Nephron progenitor cell (in vitro differentiated cells): ENCODE results near the gene ESAM.

Experiments used
- DNase-seq: peaks from one replicate; pipeline ENCODE4 v3.0.0; 2021
- H3K27ac Mint-ChIP-seq: 2 replicates; pipeline ENCODE4 v1.8.0; 2021; ENCODE audit warnings: mild to moderate bottlenecking, moderate library complexity, mixed read lengths
- H3K27me3 Mint-ChIP-seq: 2 replicates; pipeline ENCODE4 v1.8.0; 2021; ENCODE audit warnings: mild to moderate bottlenecking, low read depth, mixed read lengths; ENCODE audit not compliant: poor library complexity
- H3K36me3 Mint-ChIP-seq: 2 replicates; pipeline ENCODE4 v1.8.0; 2021; ENCODE audit warnings: low read depth, mixed read lengths
- H3K4me1 Mint-ChIP-seq: 2 replicates; pipeline ENCODE4 v1.8.0; 2021; ENCODE audit warnings: mixed read lengths
- H3K4me3 Mint-ChIP-seq: 2 replicates; pipeline ENCODE4 v1.8.0; 2021; ENCODE audit warnings: mild to moderate bottlenecking, moderate library complexity, mixed read lengths
- H3K9me3 Mint-ChIP-seq: 2 replicates; pipeline ENCODE4 v1.8.0; 2021; ENCODE audit warnings: mild to moderate bottlenecking, moderate library complexity, mixed read lengths
- CTCF ChIP-seq: fragments of 200-600 bp; sonication (generic); IDR thresholded peaks from 2 replicates; pipeline ENCODE4 v1.5.0; 2021; ENCODE audit warnings: antibody characterized with exemption

ESAM gene

GRCh38 chr11:124756753-124757227, 5.3 kb downstream of the ESAM start:
- peaks cover 52% of the 10 kb centered on the region for H3K4me1 Mint-ChIP-seq
- H3K27ac Mint-ChIP-seq = no peak overlapping the region
- H3K4me3 Mint-ChIP-seq = no peak overlapping the region
- DNase-seq = no peak
- TF ChIP-seq CTCF = no peak
- H3K36me3 Mint-ChIP-seq = no peaks in the 10 kb centered on the region
- H3K27me3 Mint-ChIP-seq = peaks cover 100% of the 10 kb centered on the region
- H3K9me3 Mint-ChIP-seq = no peaks in the 10 kb centered on the region

GRCh38 chr11:124756033-124756752, 5.9 kb downstream of the ESAM start:
- peaks cover 46% of the 10 kb centered on the region for H3K4me1 Mint-ChIP-seq

GRCh38 chr11:124754710-124755109, 7.4 kb downstream of the ESAM start:
- no peak for DNase-seq
- Mint-ChIP-seq H3K4me3 (no peak overlapping the region), H3K9me3 (peaks cover 5% of the 10 kb centered on the region), H3K27ac (no peak overlapping the region), H3K36me3 (no peaks in the 10 kb centered on the region), H3K27me3 (peaks cover 100% of the 10 kb centered on the region), H3K4me1 (peaks cover 40% of the 10 kb centered on the region)
- no peak for TF ChIP-seq CTCF

More at GRCh38 chr11:124756033-124756752, 5.9 kb downstream of the ESAM start:
- no peak overlapping the region for H3K27ac Mint-ChIP-seq
- H3K27me3 Mint-ChIP-seq = peaks cover 100% of the 10 kb centered on the region
- TF ChIP-seq CTCF = no peak
- no peak overlapping the region for H3K4me3 Mint-ChIP-seq
- no peaks in the 10 kb centered on the region for H3K9me3 Mint-ChIP-seq
- no peak for DNase-seq
- H3K36me3 Mint-ChIP-seq = no peaks in the 10 kb centered on the region

- Mint-ChIP-seq H3K4me3 (no peak overlapping the region), H3K4me1 (peaks cover 37% of the 10 kb centered on the region), H3K27me3 (peaks cover 100% of the 10 kb centered on the region), H3K36me3 (no peaks in the 10 kb centered on the region), H3K9me3 (peaks cover 5% of the 10 kb centered on the region), H3K27ac (no peak overlapping the region)
- no peak for DNase-seq
- TF ChIP-seq CTCF = no peak
Measured at GRCh38 chr11:124754309-124754708, 7.8 kb downstream of the ESAM start.

- H3K9me3 Mint-ChIP-seq = peaks cover 5% of the 10 kb centered on the region
- no peaks in the 10 kb centered on the region for H3K36me3 Mint-ChIP-seq
- no peak for TF ChIP-seq CTCF
- no peak overlapping the region for H3K4me3 Mint-ChIP-seq
- DNase-seq = no peak
- peaks cover 30% of the 10 kb centered on the region for H3K4me1 Mint-ChIP-seq
- H3K27me3 Mint-ChIP-seq = peaks cover 100% of the 10 kb centered on the region
- H3K27ac Mint-ChIP-seq = no peak overlapping the region
Measured at GRCh38 chr11:124753624-124754023, 8.5 kb downstream of the ESAM start.

- Mint-ChIP-seq H3K36me3 (no peaks in the 10 kb centered on the region), H3K4me1 (peaks cover 26% of the 10 kb centered on the region), H3K27ac (no peak overlapping the region), H3K27me3 (peaks cover 100% of the 10 kb centered on the region), H3K4me3 (no peak overlapping the region), H3K9me3 (peaks cover 5% of the 10 kb centered on the region)
- TF ChIP-seq CTCF = no peak
- DNase-seq = no peak
Measured at GRCh38 chr11:124753205-124753604, 8.9 kb downstream of the ESAM start.
